AG20443 (cell line): Measurements from ENCODE around the gene UNC119B.
A peak's percentile ranks its signal among the peaks of the same experiment; 100 is the strongest.
"Not testable (repeated sequence)": the region's sequence is repeated elsewhere in the genome, so short reads cannot be mapped to it uniquely, and the experiment has no call there.

Source experiments
- DNase-seq: peaks from one replicate; pipeline ENCODE4 v3.0.0; 2012; ENCODE audit warnings: low spot score, mixed read lengths

The UNC119B gene

DNA sequence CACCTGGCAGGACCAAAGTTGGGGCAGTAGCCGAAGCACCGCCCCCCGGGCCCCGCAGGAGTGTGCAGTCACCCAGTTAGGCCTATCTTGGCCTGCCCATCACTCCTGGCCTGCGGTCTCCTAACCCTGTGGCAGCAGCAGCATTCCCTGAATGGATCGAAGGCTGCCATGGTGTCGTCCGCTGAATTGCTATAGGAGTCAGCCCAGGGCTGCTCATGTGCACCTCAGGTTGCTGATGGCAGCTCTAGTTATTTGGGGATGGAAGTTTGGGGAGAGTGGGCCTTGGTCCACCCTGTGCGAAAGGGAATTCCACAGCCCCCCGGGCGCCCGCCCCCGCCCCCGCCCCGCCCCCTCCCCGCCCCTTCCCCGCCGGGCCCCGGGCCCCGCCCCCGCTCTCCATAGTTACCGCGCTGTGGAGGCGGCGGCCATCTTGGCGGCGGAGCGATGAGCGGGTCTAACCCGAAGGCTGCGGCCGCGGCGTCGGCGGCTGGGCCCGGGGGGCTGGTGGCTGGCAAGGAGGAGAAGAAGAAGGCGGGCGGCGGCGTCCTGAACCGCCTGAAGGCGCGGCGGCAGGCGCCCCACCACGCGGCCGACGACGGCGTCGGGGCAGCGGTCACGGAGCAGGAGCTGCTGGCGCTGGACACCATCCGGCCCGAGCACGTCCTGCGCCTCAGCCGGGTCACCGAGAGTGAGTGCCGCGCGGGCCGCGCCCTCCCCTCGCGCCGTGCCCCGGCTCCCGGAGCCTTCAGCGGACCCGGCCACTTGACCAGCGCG, at the start of gene UNC119B:
Gene UNC119B, plus strand, starts transcription at position 428 of the 774 bp plus-strand sequence. Its CDS starts 17 bp downstream, at position 445.
- peak; percentile 93 for DNase-seq

DNA sequence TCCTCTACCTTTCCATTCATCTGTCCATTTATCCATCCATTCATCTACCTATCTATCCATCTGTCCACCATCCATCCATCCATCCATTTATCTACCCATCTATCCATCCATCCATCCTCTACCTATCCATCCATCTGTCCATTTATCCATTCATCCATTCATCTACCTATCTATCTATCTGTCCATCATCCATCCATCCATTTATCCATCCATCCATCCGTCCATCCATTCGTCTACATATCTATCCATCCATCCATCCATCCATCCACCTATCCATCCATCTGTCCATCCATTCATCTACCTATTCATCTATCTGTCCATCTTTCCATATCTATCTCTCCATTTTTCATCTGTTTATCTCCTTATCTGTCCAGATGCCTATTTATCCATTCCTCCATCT, 48.8 kb upstream of the UNC119B start:
- no peak for DNase-seq

DNA sequence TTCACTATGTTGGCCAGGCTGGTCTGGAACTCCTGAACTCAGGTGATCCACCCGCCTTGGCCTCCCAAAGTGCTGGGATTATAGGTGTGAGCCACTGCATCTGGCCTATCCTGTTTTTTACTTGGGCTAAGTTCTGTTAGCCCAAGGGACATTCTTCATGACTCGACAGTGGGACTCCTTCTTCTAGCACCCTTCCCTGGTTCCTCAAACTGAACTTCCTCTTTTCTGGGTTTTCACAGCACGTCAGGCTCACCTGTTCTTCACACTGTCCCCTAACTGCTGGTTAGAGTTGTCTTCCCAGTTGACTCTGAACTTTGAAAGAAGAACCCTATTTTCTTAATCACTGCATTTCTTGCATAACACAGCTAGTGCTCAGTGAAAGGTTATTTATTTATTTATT, 47.4 kb upstream of the UNC119B start:
- DNase-seq, result no peak

DNA sequence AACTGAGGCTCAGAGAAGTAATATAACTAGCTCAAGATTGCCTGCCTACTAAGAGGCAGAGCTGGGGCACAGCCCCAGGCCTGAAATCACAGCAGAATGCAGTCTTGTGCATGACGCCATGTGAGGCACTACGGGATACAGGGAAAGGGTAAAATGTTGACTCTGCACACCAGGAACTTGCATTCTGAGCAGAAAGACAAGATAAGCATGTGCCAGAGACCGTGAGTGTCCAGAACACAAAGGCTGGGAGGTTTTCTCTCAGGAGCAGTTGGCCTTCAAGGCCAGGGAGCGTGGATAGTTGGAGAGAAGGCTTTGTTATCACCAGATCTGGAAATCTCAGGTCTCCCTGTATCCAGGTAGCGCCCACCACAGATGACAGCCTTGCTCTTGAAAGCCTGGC, 46.5 kb upstream of the UNC119B start:
- no peak for DNase-seq

DNA sequence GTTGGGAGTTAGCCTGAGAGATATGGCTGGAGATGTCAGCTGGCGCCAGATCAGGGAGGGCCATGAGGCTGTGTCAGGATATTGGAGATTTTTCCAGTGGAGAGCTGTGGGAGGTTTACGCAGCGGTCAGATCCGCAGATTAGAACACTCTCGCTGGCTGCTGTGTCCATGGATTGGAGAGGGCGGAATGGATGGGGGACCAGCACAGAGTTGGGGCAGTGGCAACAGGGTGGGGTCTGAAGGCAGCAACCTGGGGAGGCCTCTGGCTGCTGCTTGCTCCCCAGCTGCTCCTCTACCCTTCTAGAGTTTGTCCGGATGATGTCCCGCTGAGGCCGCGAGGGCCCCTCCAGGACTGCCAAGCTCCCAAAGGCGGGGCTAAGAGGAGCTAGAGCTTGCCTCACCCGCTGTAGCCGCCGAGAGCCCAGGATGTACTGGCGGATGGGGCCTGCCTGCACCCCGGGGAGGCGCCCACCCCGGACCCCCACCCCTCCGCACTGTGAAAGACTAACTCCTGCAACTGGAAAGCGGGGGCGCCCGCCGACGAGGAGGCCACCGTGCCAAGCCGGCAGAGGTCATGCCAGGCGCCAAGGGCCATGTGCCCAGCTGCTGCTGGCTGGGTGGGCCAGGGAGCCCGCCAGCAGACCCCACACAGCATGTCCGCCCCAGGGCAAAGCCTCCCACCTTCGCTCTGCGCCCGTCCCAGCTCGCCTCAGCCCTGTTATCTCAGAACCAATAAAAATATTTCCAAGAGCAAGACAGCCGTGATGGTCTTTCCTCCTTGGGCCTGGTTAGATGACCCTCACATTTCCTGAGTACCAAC, 43.5 kb upstream of the UNC119B start:
- no peak for DNase-seq

DNA sequence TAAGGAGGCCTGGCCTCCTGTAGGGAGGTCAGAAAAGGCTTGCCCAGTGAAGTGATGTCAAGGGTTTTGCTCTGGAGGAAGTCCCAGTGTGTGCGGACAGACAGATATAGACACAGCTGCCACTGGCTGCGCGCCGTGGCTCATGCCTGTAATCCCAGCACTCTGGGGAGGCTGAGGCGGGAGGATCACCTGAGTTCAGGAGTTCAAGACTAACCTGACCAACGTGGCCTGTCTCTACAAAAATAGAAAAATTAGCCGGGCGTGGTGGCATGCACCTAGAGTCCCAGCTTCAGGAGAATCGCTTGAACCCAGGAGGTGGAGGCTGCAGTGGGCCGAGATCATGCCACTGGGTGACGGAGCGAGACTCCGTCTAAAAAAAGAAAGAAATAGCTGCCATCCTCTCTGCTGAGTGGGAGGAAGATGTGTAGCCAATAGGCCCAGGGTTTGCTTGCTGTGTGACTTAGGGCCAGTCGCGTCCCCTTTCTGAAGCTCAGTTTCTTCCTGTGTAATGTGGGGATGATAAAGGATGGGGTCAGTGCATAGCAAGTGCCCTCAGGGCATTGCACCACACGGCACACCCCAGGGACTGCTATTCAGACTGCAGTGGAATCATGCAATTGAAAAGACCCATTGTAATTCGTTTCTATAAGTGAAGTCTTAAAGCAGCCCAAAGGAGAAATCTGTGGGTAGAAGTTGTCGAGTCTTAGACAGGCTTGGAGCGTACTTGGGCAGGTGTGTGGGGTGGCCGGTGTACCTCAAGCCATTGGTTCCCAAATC, 42.0 kb upstream of the UNC119B start:
- no peak for DNase-seq

DNA sequence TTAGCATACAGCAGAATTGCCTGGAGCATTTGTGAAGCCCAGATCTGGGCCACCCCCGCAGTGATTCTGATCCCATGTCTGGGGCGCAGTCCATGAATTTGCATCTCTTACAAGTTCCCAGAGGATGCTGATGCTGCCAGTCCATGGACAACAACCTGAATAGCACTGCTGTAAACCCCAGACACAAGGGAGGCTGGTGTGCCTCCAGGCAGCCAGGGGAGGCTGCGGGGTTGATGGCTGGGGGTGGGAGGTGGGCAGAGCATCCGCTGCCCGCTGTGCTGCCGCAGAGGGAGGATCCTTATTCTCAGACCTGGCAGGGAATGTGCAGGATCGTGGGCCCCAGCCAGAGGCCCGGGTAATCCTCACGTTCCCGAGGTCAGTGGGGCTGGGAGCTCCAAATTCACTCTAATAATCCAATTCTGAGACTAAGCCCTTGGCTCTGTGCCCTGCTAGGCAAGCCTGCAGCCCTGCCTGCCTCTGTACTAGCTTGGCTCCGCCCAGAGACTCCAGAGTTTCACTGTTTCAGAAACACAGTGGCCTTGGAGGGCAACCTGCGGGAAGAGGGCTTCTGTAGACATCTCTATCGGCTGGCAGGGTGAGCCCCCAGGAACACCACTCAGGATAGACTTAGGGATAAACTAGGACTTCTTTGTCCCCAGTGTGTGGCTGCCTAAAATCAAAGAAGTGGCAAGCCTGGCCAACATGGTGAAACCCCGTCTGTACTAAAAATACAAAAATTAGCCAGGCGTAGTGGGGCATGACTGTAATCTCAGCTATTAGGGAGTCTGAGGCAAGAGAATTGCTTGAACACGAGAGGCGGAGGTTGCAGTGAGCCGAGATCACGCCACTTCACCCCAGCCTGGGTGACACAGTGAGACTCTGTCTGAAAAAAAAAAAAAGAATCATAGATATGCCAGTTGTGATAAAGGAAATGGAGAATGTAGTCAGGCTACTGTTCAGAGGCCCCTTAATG, 41.1 kb upstream of the UNC119B start:
- DNase-seq, result peak; percentile 80

DNA sequence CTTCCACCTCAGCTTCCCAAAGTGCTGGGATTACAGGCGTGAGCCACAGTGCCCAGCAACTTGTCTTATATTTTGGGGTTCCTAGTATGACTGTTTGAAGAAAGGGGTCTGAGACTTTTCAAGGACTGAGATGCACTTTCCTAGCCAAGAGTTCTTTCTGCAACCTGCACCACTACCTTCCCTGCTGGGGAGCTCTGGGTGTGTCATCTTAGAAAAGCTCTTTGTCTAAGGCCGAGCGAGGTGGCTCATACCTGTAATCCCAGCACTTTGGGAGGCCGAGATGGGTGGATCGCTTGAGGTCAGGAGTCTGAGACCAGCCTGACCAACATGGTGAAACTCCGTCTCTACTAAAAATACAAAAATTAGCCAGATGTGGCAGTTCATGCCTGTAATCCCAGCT, 40.0 kb upstream of the UNC119B start:
- DNase-seq, result not testable (repeated sequence)

DNA sequence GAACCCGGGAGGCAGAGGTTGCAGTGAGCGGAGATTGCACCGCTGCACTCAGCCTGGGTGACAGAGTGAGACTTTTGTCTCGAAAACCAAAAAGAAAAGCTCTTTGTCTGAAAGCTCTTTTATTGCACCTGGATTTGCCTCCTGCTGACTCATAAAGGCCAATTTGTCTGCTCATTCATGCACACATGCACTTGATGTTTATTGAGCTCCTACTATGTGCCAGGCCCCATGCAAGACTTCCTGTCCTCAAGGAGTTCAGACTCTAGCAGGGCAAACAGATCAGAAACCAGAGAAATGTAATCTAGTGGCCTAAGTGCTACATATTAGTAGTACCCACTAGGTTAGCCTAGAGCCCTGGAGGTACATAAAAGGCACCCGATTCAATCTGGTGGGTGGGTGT, 39.6 kb upstream of the UNC119B start:
- DNase-seq, result no peak

DNA sequence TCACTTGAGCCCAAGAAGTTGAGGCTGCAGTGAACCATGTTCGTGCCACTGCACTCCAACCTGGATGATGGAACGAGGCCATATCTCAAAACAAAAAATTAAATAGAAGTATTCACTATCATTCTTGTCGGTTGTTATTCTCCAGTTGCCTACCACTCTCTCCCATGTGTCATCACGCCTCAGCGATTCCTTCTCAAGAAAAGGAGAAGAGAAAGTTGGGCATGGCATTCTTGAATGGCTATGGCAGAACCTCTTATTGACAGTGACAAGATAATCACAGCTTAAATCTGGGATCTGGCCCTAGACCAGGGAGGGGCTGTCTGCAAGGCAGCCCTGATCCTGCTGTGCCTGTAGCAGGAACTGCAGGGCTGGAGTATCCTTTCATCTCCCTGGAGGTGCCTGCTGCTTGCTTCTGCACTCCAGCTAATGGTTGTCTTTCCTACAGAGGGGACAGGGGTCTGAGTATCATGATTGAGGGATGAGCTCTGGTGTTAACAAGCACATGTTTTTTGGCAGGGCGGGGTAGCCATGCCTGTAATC, 36.1 kb upstream of the UNC119B start:
- no peak for DNase-seq

DNA sequence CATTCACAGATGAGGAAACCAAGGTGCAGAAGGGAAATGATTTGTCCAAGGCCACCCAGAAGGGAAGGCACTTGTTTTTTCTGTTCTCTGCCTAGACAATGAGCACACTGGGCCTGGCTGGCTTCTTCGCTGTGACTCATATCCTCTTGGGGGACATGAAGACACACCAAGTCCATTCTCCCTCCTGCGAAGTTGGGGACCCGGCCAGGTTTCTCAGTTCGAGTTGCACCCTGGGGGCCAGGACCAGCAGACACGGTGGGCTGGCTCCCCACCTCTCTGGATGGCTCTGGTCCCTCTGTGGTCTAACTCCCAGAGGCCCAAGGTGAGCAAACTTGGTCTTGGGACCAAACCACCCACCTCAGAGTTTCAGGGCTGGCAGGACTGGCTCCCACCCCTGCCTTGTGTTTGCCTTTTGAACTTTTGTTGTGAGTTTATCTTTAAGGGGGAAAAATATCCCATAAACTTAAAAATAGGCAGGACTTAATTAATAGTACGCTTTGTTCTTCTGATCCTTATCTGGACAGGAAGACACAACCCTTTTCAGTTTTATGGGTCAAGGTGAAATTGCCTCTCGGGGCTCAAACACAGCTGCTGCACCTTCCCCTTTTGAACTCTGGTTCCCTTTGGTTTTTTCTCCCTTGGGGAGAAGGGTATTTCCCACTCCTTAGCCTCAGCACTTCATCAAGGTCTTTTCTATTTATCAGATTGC, 32.3 kb upstream of the UNC119B start:
- DNase-seq, result peak; percentile 29

DNA sequence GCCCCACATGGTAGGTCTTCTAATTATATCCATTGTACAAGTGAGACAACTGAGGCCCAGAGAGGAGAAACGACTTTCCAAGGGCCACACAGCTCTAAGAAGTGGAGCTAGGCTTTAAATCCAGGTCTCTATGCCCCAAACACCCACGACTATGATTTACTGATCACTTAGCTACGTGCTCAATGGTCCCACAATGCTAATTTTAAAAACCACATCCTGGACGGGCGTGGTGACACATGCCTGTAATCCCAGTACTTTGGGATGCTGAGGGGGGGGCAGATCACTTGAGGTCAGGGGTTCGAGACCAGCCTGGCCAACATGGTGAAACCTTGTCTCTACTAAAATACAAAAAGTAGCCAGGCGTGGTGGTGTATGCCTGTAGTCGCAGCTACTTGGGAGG, 31.7 kb upstream of the UNC119B start:
- DNase-seq, result no peak

DNA sequence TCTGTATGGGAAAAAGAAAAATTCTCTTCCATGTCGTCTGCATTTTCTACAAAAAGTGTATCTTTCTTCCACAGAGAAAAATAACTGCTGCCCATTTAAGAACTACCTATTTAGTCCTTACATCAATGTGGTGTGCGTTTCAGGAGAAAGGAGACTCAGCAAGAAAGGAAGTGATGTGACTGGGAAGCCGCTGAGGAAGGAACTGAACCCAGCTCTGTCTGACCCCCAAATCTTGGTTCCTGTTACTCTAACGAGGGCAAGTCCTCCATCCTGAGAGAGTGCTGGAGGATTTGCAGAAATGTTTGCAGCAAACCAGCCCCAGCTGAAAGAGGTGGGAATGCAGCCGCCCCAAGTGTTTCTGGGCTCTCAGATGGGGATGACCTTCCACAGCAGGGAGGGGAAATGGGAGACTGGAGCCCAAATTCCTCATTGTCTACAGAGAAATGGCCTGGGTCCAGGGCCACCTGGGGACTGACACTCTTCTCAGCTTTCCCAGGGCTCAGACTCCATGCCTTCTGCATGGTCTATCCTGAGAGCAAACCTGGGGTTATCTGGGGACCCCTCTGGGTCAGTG, 30.0 kb upstream of the UNC119B start:
- DNase-seq, result no peak

DNA sequence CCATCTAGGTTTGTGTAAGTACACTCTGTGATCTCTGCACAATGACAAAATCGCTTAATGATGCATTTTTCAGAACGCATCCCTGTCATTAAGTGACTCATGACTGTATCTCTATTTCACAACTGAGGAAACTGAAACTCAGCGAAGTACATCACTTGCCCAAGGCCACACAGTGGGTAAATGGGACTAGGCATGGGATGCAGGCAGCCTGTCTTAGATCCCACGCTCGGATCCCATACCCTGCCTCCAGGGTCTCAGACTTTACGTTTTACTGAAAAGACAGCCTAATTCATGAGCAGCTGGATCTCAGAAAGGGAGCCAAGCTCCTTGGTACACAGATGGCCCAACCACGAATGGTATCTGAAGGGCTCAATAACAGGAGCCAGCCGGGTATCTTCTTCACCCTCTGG, 25.7 kb upstream of the UNC119B start:
- no peak for DNase-seq

DNA sequence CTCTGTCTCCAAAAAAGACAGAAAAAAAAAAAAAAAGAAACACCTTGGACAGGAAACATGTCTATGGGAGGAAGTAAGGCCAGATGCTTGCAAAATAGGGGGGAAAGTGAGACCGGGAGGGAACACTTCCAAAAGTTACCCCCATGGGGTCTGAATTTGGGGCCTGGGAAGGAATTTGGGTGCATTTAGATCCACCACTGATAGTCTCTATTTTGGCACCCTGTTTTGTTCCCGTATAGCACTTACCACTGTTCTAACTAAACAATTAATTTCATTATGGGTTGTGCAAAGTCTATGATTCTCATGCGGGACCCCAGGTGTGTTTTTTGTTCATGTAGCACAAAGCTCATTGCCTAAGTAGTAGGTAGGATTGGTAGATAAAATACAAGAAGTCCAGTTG, 24.7 kb upstream of the UNC119B start:
- DNase-seq, result no peak

DNA sequence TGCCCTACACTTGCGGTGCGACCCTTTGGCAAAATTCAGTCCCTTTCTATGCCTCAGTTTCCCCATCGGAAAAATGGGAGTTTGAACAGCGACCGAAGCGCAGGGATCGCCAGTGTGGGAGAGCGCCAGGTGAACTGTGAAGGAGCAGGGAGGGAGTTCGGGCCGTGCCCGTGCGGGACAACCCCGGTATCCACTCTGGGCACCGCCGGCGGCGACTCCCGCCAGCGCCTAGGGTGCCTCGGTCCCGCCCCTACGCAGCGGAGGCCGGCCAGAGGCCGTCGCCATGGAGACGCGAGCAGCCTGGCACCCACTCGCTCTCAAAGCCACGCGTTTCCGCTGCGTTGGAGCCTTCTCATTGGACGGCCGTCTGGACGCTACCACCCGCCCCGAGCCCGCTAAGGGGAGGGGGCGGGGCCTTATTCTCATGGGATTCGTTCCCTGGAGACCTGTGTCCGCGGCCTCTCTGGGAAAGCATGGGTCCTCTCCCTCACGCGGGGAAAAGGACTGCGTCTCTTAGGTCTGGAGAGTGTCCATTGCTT, 24.0 kb upstream of the UNC119B start:
- peak; percentile 94 for DNase-seq

DNA sequence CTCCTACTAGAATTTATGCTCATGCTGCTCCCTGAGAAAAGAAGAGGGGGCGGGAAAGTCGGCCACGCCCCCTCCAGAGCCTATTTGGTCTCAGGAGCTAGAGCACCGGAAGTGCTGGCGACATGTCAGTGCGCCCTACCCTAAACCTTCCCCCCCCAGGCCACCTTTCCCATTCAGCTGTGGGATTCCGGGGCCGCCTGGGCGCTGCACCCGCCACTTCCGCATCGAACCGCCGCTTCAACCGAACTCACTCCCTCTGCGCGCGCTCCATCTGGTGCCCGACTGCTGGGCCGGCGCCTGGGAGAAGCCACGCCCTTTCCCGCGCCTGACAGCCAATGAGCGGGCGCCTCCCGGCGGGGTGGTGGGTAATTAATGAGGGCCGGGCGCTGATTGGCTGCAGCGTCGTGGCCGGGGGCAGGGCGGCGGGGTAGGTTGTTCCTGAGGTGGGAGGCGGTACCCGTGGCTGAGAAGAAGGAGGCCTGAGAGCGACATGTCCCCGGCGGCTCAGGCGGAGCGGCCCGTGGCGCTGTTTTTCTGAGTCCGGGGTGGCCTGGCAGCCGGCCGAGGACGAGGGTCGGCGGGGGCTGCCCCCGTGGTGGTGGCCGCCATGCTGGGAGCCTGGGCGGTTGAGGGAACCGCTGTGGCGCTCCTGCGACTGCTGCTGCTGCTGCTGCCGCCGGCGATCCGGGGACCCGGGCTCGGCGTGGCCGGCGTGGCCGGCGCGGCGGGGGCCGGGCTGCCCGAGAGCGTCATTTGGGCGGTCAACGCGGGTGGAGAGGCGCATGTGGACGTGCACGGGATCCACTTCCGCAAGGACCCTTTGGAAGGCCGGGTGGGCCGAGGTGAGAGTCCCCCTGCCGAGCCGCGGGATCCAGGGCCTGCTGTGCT, 23.3 kb upstream of the UNC119B start, which contains the start of gene MLEC:
Gene MLEC, plus strand, starts transcription at position 460 of the 888 bp plus-strand sequence. Its CDS starts 148 bp downstream, at position 608.
- DNase-seq, result peak; percentile 99

DNA sequence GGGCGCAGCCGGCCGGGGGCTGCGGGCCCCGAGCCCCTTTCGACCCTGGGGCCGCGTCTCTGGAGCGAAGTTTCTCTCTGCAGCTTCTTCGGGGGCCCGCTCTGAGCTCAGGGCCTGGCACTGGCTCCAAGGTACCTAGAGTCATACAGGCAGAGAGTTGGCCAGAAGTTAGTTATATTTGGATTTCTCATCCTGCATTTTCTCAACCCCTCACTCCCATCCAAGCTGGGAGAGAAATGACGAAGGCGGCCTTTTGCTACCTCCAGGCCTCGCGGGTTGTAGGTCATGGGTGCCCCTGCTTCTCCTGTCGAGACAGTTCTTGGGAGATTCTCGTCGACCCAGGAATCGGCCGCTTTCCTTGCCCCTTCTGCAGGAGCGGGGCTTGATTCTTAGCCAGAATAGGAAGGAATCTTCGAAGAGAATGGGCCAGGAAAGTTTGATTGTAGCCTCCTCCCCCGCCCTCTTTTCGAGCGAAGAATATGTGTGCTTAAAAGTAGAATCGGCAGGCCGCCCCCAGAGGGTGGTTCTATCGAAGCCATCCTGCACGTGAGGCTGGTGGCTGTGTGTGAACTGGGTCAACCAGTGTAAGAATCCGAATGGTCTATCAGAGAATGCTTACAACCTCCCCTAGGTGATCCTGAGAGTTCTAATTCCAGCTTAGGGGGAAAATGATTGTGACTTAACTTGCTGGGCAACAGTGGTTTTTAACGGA, 22.5 kb upstream of the UNC119B start:
- peak; percentile 41 for DNase-seq
